GM12865 (cell line): ENCODE measurements around the gene NCAM2.
"Not testable (repeated sequence)": the region's sequence is repeated elsewhere in the genome, so short reads cannot be mapped to it uniquely, and the experiment has no call there.

ENCODE experiments used
- DNase-seq: peaks from one replicate; pipeline ENCODE4 v3.0.0; 2010; ENCODE audit warnings: low read depth
- H3K4me3 ChIP-seq: 2 replicates; pipeline ENCODE4 v1.5.1; 2011; ENCODE audit warnings: mild to moderate bottlenecking, low read depth, low read length, control low read depth
- CTCF ChIP-seq: IDR thresholded peaks from 2 replicates; pipeline ENCODE4 v1.5.1; 2011; ENCODE audit warnings: low read length, control low read depth, low read depth, inconsistent platforms; ENCODE audit not compliant: insufficient read depth; ENCODE audit errors: missing control alignments

NCAM2 gene

GRCh38 chr21:21384977-21385376, 386.8 kb downstream of the NCAM2 start:
- TF ChIP-seq CTCF: no peak
- no peak overlapping the region for H3K4me3 ChIP-seq
- DNase-seq: no peak

DNA sequence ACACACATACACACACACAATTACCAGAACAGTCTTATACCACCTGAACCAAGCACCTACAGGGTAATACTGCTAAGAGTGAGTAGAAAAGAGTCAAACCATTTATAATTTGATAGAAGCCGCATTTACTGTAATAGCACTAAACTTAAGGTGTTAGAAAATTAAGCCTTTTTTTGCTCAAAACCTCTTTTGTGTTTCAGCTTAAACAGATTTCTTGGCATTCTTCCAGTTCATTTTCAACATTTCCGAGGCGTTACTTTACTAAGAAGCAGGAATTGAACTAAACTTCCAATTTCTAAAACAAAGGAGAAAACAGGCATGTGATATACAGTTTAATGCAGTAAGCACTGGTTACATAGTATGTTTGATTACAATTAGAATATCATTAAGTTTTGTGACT, 387.2 kb downstream of the NCAM2 start:
- no peak for DNase-seq
- H3K4me3 ChIP-seq: no peak overlapping the region
- no peak for TF ChIP-seq CTCF

GRCh38 chr21:21387916-21388315, 389.7 kb downstream of the NCAM2 start:
- no peak for DNase-seq
- H3K4me3 ChIP-seq: no peak overlapping the region
- no peak for TF ChIP-seq CTCF

DNA sequence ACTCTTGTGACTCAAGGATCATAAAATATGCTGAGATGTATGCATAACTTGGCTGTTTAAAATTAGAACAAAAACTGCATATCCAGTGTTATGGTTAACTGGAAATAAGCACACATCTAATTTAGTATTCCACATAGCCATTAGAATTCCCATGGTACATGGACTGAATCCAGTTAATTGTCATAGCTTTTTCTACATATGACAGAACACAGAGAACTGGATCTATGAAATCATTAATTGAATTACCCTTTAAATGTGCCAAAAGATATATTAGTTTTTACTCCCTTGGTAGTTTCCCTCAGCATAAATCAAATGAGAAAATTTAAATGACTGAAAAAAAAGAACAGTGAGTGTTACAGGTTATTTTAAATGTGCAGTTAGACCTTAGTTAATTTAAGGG, 395.9 kb downstream of the NCAM2 start:
- no peak for TF ChIP-seq CTCF
- H3K4me3 ChIP-seq: no peak overlapping the region
- no peak for DNase-seq

- no peak for DNase-seq
- no peak for TF ChIP-seq CTCF
- H3K4me3 ChIP-seq: no peak overlapping the region
Observed at GRCh38 chr21:21396424-21396823, 398.2 kb downstream of the NCAM2 start.

- TF ChIP-seq CTCF: no peak
- no peak overlapping the region for H3K4me3 ChIP-seq
- DNase-seq: no peak
Observed at GRCh38 chr21:21397464-21397863, 399.3 kb downstream of the NCAM2 start.

- no peak for TF ChIP-seq CTCF
- no peak for DNase-seq
- no peak overlapping the region for H3K4me3 ChIP-seq
Observed at GRCh38 chr21:21401444-21401843, 403.2 kb downstream of the NCAM2 start.

DNA sequence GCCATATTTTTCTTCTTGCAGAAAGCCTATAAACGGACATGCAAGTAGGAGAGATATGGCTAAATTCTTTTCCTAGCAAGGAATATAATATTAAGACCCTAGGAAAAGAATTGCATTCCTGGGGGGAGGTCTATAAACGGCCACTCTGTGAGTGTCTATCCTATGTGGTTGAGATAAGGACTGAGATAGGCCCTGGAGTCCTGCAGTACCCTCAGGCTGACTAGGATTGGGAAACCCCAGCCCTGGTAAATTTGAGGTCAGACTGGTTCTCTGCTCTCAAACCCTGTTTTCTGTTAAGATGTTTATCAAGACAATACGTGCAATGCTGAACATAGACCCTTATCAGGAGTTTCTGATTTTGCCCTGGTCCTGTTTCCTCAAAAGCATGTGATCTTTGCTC, 404.0 kb downstream of the NCAM2 start:
- not testable (repeated sequence) for H3K4me3 ChIP-seq, DNase-seq

GRCh38 chr21:21404261-21404660, 406.1 kb downstream of the NCAM2 start:
- H3K4me3 ChIP-seq: not testable (repeated sequence)
- peak; percentile 6 for DNase-seq
